Activated naive CD8-positive, alpha-beta T cell treated with anti-CD3 and anti-CD28 coated beads, Interleukin-2, amount 50 U/mL, for 24 hours (primary cell): ENCODE measurements around the gene MLIP.
"Not testable (repeated sequence)": the region's sequence is repeated elsewhere in the genome, so short reads cannot be mapped to it uniquely, and the experiment has no call there.

Experiments used
- ATAC-seq: fragments of 150-1000 bp; cut with Tn5 transposase; one replicate; pipeline ENCODE4 v1.10.0; 2021
- DNase-seq: peaks from one replicate; pipeline ENCODE4 v3.0.0; 2021
- H3K27ac Mint-ChIP-seq: one replicate; pipeline ENCODE4 v1.8.0; 2021; ENCODE audit warnings: mild to moderate bottlenecking, mixed read lengths
- H3K27me3 Mint-ChIP-seq: one replicate; pipeline ENCODE4 v1.8.0; 2021; ENCODE audit warnings: mixed read lengths
- H3K36me3 Mint-ChIP-seq: one replicate; pipeline ENCODE4 v1.8.0; 2021; ENCODE audit warnings: low read depth, mixed read lengths
- H3K4me1 Mint-ChIP-seq: one replicate; pipeline ENCODE4 v1.8.0; 2021; ENCODE audit warnings: mixed read lengths
- H3K4me3 Mint-ChIP-seq: one replicate; pipeline ENCODE4 v1.8.0; 2021; ENCODE audit warnings: mild to moderate bottlenecking, moderate library complexity, mixed read lengths
- H3K9me3 Mint-ChIP-seq: one replicate; pipeline ENCODE4 v1.8.0; 2021; ENCODE audit warnings: mixed read lengths

The MLIP gene

GRCh38 chr6:54198134-54198533, 86.9 kb downstream of the MLIP start:
- DNase-seq, result no peak

GRCh38 chr6:54203474-54204035, 92.3 kb downstream of the MLIP start:
- not testable (repeated sequence) for H3K4me1 Mint-ChIP-seq, H3K4me3 Mint-ChIP-seq, DNase-seq, H3K36me3 Mint-ChIP-seq, H3K27ac Mint-ChIP-seq, H3K27me3 Mint-ChIP-seq, H3K9me3 Mint-ChIP-seq, ATAC-seq

More at GRCh38 chr6:54198134-54198533, 86.9 kb downstream of the MLIP start:
- Mint-ChIP-seq H3K4me1 (no peaks in the 10 kb centered on the region), H3K9me3 (peaks cover 12% of the 10 kb centered on the region), H3K4me3 (no peak overlapping the region), H3K27me3 (no peaks in the 10 kb centered on the region), H3K27ac (no peak overlapping the region), H3K36me3 (no peaks in the 10 kb centered on the region)
- no peak for ATAC-seq

DNA sequence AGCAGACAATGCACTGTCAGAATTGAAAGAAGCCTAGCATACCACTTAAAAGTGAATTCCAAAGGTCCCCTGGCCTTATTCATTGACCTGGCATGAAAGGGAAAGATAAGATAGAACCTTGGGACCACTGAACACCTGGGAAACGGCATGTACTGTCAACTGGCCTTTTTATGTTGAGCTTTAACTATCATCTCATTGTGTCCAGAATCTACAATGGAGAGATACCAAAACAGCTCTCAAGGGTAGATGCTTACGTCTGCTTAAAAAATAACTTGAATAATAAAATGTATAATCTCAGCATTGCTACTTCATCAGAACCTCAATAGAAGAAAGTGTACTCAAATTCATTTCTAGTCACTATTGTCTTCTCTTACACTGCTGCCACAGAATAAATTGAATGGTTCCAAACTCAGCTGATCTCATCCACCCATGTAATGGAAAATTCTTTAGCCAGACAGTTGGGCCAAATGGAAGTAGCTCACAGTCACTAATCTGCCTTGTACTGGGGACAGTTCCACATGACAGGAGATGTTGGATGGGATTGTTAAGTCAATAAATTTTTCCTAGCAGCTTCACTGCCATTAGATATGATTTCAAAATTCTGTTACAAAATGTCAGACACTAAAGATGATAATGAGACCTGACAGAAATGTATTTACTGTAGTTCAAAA, 93.8 kb downstream of the MLIP start:
- Mint-ChIP-seq H3K36me3 (no peaks in the 10 kb centered on the region), H3K4me3 (no peak overlapping the region), H3K4me1 (peaks cover 6% of the 10 kb centered on the region), H3K27me3 (no peaks in the 10 kb centered on the region), H3K9me3 (peaks cover 4% of the 10 kb centered on the region), H3K27ac (no peak overlapping the region)
- ATAC-seq (no peak), DNase-seq (no peak)

DNA sequence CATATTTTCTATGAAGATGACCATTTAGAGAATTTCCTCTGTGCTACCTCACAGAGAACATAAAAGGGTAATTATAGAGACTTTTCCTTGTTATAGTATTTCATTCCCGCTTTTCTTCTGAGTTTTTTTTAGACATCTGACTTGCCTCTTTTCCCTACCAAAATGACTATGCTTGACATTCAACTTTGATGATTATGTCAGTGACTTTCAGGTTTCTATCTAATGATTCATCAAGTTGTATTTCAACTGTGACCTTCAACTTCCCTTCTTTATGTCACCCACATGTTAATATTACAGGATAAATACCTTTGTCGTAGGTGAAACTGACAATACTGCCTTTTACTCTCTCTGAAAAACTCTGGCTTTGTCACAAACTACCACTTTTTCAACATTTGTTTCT, 95.3 kb downstream of the MLIP start:
- no peak for DNase-seq

DNA sequence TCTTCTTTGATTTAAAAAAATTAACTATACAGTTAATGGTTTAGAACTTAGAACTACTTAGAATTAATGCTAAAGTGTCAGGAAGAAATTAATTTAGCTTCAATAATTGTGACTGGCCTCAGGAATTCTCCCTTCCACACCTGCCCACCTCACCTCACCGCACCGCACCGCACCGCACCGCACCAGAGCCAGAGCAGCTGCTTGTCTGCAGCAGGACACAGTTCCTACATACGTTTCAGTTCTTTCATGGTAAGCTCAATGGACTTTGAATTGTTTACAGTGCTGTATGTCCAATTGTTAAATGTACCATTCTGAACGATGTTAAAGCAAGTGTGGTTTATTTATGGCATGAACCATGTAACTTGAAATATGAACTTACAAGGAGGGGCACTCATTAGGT, 98.7 kb downstream of the MLIP start:
- DNase-seq, H3K27ac Mint-ChIP-seq, H3K27me3 Mint-ChIP-seq, H3K36me3 Mint-ChIP-seq, H3K9me3 Mint-ChIP-seq, ATAC-seq, H3K4me1 Mint-ChIP-seq, H3K4me3 Mint-ChIP-seq: not testable (repeated sequence)

More for the DNA sequence above, 95.3 kb downstream of the MLIP start:
- H3K4me3 Mint-ChIP-seq, result no peak overlapping the region
- no peaks in the 10 kb centered on the region for H3K27me3 Mint-ChIP-seq
- peaks cover 4% of the 10 kb centered on the region for H3K9me3 Mint-ChIP-seq
- no peak overlapping the region for H3K27ac Mint-ChIP-seq
- H3K36me3 Mint-ChIP-seq, result no peaks in the 10 kb centered on the region
- H3K4me1 Mint-ChIP-seq, result peaks cover 6% of the 10 kb centered on the region
- no peak for ATAC-seq

- Mint-ChIP-seq H3K36me3 (no peaks in the 10 kb centered on the region), H3K9me3 (peaks cover under 1% of the 10 kb centered on the region), H3K27me3 (no peaks in the 10 kb centered on the region), H3K27ac (no peak overlapping the region), H3K4me3 (no peak overlapping the region), H3K4me1 (peaks cover 4% of the 10 kb centered on the region)
- ATAC-seq, result no peak
- DNase-seq, result no peak
These were observed 103.0 kb downstream of the MLIP start for GRCh38 chr6:54214286-54214685.

DNA sequence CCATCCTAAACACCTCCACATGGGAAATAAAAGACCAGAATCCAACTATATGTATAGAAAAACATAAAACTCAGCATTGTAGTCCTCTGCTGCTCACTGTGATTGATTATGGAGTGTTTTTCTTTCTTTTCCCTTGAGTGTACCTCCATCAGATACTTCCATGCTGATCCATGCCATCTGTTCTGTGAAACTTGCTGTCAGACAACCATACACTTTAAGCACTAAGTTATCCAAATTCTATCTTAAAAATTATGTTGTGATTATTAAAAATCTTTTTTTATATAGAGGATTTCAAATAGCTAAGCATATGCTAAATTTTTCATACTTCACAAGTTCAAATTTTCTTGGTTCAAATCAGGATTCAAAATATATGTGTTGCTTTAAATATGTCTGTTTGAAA, 105.1 kb downstream of the MLIP start:
- Mint-ChIP-seq H3K27ac (no peak overlapping the region), H3K27me3 (no peaks in the 10 kb centered on the region), H3K4me3 (no peak overlapping the region), H3K9me3 (no peaks in the 10 kb centered on the region), H3K36me3 (no peaks in the 10 kb centered on the region), H3K4me1 (peaks cover 4% of the 10 kb centered on the region)
- no peak for ATAC-seq
- no peak for DNase-seq

GRCh38 chr6:54217018-54217417, 105.8 kb downstream of the MLIP start:
- Mint-ChIP-seq H3K9me3 (no peaks in the 10 kb centered on the region), H3K36me3 (no peaks in the 10 kb centered on the region), H3K27me3 (no peaks in the 10 kb centered on the region), H3K27ac (no peak overlapping the region), H3K4me3 (no peak overlapping the region), H3K4me1 (peaks cover 4% of the 10 kb centered on the region)
- DNase-seq, result no peak
- no peak for ATAC-seq

- no peak for ATAC-seq
- no peak for DNase-seq
- no peaks in the 10 kb centered on the region for H3K27me3 Mint-ChIP-seq
- no peak overlapping the region for H3K27ac Mint-ChIP-seq
- H3K4me1 Mint-ChIP-seq, result no peaks in the 10 kb centered on the region
- peaks cover 6% of the 10 kb centered on the region for H3K9me3 Mint-ChIP-seq
- no peak overlapping the region for H3K4me3 Mint-ChIP-seq
- no peaks in the 10 kb centered on the region for H3K36me3 Mint-ChIP-seq
These were observed 111.0 kb downstream of the MLIP start for GRCh38 chr6:54222217-54222616.

- Mint-ChIP-seq H3K36me3 (no peaks in the 10 kb centered on the region), H3K27ac (no peak overlapping the region), H3K27me3 (no peaks in the 10 kb centered on the region), H3K4me1 (no peaks in the 10 kb centered on the region), H3K9me3 (peaks cover 4% of the 10 kb centered on the region), H3K4me3 (no peak overlapping the region)
- ATAC-seq (no peak), DNase-seq (no peak)
These were observed 121.5 kb downstream of the MLIP start for GRCh38 chr6:54232703-54233102.

- no peak for DNase-seq
- H3K4me3 Mint-ChIP-seq, result no peak overlapping the region
- no peaks in the 10 kb centered on the region for H3K27me3 Mint-ChIP-seq
- H3K36me3 Mint-ChIP-seq, result no peaks in the 10 kb centered on the region
- ATAC-seq, result no peak
- H3K9me3 Mint-ChIP-seq, result peaks cover 4% of the 10 kb centered on the region
- no peaks in the 10 kb centered on the region for H3K4me1 Mint-ChIP-seq
- H3K27ac Mint-ChIP-seq, result no peak overlapping the region
These were observed 123.3 kb downstream of the MLIP start for GRCh38 chr6:54234539-54234938.

DNA sequence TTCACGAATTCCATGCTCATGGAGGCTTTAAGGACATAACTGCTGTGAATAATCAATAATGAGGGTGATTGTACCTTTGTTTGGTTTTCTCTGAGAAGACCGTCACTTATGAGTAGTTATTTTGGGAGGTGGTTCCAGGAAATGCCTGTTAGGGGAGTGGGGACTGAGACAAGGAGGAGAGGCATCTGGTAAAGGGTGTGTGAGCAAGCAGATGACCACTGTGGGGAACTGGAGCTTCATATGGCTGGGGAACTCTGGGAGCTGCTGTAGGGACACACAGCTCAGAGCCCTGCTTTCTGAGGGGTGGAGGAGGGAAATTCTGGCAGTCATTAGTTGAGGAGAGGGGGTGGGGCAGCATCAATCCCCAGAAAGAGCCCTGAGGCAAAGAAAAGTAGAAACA, 125.7 kb downstream of the MLIP start:
- H3K36me3 Mint-ChIP-seq, result no peaks in the 10 kb centered on the region
- H3K9me3 Mint-ChIP-seq, result peaks cover 4% of the 10 kb centered on the region
- no peak for ATAC-seq
- DNase-seq, result no peak
- no peak overlapping the region for H3K27ac Mint-ChIP-seq
- H3K4me1 Mint-ChIP-seq, result no peaks in the 10 kb centered on the region
- no peak overlapping the region for H3K4me3 Mint-ChIP-seq
- H3K27me3 Mint-ChIP-seq, result no peaks in the 10 kb centered on the region

GRCh38 chr6:54238396-54238795, 127.2 kb downstream of the MLIP start:
- no peaks in the 10 kb centered on the region for H3K4me1 Mint-ChIP-seq
- no peak overlapping the region for H3K27ac Mint-ChIP-seq
- ATAC-seq (no peak), DNase-seq (no peak)
- H3K27me3 Mint-ChIP-seq, result no peaks in the 10 kb centered on the region
- no peak overlapping the region for H3K4me3 Mint-ChIP-seq
- no peaks in the 10 kb centered on the region for H3K36me3 Mint-ChIP-seq
- H3K9me3 Mint-ChIP-seq, result peaks cover 4% of the 10 kb centered on the region

- ATAC-seq (no peak), DNase-seq (no peak)
- H3K27me3 Mint-ChIP-seq, result peaks cover 2% of the 10 kb centered on the region
- H3K4me3 Mint-ChIP-seq, result no peak overlapping the region
- H3K4me1 Mint-ChIP-seq, result no peaks in the 10 kb centered on the region
- no peaks in the 10 kb centered on the region for H3K36me3 Mint-ChIP-seq
- H3K9me3 Mint-ChIP-seq, result no peaks in the 10 kb centered on the region
- H3K27ac Mint-ChIP-seq, result no peak overlapping the region
These were observed 132.5 kb downstream of the MLIP start for GRCh38 chr6:54243699-54244098.

DNA sequence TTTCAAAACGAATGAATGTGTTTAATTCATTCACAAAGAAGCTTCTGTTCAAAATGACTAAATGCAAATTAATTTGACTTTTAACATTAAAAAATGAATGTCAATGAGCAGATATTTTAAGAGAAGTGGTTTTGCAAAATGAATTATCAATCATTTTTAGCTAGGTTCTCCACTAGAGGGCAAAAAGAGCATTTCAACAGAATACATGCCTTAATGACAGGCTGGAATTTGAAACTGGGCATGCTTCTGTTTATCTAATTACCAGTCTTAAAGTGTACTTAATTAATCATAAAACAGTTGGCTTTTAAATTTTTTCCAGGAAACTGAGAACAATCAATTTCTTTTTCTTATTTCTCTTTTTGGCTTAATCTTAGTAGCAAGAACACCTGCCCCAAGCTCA, 133.2 kb downstream of the MLIP start:
- no peaks in the 10 kb centered on the region for H3K36me3 Mint-ChIP-seq
- DNase-seq, result no peak
- no peak overlapping the region for H3K27ac Mint-ChIP-seq

GRCh38 chr6:54245265-54245664, 134.0 kb downstream of the MLIP start:
- H3K9me3 Mint-ChIP-seq, result no peaks in the 10 kb centered on the region
- H3K4me3 Mint-ChIP-seq, result no peak overlapping the region
- H3K36me3 Mint-ChIP-seq, result no peaks in the 10 kb centered on the region
- no peak for ATAC-seq
- H3K4me1 Mint-ChIP-seq, result no peaks in the 10 kb centered on the region
- no peak overlapping the region for H3K27ac Mint-ChIP-seq
- peaks cover 2% of the 10 kb centered on the region for H3K27me3 Mint-ChIP-seq
- no peak for DNase-seq

More for the DNA sequence above, 133.2 kb downstream of the MLIP start:
- Mint-ChIP-seq H3K4me3 (no peak overlapping the region), H3K4me1 (no peaks in the 10 kb centered on the region), H3K27me3 (peaks cover 2% of the 10 kb centered on the region), H3K9me3 (no peaks in the 10 kb centered on the region)
- no peak for ATAC-seq
